22Rv1 (cell line): ENCODE data around the gene EFEMP1.

Experiments
- ZFX ChIP-seq: fragments of 450-650 bp; IDR thresholded peaks from 2 replicates; pipeline ENCODE4 v1.6.1; 2017; ENCODE audit warnings: antibody characterized with exemption, borderline replicate concordance
- TF ChIP-seq, protein P1 (sequence below): fragments of 450-650 bp; IDR thresholded peaks from 2 replicates; pipeline ENCODE4 v1.5.1; 2017; ENCODE audit warnings: mild to moderate bottlenecking

DNA sequence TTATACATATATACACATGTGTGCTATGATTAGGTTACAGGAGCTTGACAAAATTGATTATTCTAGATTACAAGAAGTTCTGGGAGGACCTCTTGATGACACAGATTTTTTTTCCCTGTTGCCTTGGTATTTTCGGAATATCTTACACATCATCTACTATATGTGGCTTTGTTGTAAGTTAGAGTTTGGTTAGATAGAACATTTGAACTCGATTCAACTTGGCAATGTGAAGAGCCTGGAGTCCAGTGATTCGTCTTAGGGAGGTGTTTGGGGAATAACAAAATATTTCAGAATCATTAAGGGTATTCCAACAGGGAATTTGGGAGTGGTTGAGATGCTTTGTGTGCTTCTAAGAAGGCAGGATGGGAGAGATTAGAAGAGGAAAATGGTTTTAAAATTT, 39.3 kb upstream of the EFEMP1 start:
- TF ChIP-seq, protein P1, sequence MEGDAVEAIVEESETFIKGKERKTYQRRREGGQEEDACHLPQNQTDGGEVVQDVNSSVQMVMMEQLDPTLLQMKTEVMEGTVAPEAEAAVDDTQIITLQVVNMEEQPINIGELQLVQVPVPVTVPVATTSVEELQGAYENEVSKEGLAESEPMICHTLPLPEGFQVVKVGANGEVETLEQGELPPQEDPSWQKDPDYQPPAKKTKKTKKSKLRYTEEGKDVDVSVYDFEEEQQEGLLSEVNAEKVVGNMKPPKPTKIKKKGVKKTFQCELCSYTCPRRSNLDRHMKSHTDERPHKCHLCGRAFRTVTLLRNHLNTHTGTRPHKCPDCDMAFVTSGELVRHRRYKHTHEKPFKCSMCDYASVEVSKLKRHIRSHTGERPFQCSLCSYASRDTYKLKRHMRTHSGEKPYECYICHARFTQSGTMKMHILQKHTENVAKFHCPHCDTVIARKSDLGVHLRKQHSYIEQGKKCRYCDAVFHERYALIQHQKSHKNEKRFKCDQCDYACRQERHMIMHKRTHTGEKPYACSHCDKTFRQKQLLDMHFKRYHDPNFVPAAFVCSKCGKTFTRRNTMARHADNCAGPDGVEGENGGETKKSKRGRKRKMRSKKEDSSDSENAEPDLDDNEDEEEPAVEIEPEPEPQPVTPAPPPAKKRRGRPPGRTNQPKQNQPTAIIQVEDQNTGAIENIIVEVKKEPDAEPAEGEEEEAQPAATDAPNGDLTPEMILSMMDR, result no peak
- no peak for TF ChIP-seq ZFX
